GM18517 (cell line): ENCODE results near the gene CYP27A1.
"Not testable (repeated sequence)": the region's sequence is repeated elsewhere in the genome, so short reads cannot be mapped to it uniquely, and the experiment has no call there.

Experiments
- ATAC-seq: cut with Tn5 transposase; IDR thresholded peaks from one replicate; pipeline ENCODE4 v1.9.1; 2021; ENCODE audit warnings: mild to moderate bottlenecking, moderate library complexity; ENCODE audit not compliant: unreplicated experiment

CYP27A1 gene

DNA sequence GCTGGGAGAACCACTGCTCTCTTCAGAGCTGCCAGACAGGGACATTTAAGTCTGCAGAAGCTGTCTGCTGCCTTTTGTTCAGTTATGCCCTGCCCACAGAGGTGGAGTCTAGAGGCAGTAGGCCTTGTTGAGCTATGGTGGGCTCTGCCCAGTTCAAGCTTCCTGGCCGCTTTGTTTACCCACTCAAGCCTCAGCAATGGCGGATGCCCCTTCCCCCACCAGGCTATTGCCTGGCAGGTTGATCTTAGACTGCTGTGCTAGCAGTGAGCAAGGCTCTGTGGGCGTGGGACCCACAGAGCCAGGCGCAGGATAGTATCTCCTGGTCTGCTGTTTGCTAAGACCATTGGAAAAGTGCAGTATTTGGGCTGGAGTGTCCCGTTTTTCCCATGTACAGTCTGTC lies 9.2 kb upstream of the CYP27A1 start:
- not testable (repeated sequence) for ATAC-seq

DNA sequence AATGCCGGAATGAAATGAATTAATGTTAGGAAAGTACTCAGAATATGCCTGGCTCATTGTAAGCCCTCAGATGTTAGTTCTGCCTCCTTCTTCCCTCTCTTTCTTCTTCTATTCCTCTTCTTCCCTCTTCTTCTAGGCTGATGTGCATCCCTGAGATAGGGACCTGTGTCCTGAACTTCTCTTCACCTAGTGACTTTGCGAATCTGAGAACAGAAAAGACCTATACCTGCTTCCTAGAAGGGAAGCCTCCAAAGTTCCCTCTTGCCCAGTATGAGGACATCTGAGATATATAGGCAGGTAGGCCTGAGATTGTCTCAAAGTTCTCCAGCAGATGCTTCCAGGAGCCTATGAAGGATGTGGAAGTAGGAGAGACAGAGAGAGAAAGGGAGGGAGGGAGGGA lies 8.1 kb upstream of the CYP27A1 start:
- ATAC-seq, result no peak

DNA sequence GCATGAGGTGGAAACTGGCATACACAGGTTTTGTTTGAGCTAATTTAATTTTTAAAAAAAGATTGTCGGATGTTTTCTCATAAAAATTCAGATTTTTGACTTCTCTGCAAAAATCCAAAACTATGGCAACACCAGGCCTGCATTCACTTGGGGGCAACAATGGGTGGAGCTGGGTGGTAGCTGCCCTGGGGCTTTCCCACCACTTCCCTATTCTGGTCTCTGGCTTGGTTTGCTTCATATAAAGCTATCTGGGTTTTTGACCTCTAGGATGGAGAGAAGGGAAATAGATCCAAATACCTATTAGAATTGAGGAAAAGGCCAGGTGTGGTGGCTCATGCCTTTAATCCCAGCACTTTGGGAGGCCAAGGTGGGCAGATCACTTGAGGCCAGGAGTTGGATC lies 5.5 kb upstream of the CYP27A1 start:
- no peak for ATAC-seq

DNA sequence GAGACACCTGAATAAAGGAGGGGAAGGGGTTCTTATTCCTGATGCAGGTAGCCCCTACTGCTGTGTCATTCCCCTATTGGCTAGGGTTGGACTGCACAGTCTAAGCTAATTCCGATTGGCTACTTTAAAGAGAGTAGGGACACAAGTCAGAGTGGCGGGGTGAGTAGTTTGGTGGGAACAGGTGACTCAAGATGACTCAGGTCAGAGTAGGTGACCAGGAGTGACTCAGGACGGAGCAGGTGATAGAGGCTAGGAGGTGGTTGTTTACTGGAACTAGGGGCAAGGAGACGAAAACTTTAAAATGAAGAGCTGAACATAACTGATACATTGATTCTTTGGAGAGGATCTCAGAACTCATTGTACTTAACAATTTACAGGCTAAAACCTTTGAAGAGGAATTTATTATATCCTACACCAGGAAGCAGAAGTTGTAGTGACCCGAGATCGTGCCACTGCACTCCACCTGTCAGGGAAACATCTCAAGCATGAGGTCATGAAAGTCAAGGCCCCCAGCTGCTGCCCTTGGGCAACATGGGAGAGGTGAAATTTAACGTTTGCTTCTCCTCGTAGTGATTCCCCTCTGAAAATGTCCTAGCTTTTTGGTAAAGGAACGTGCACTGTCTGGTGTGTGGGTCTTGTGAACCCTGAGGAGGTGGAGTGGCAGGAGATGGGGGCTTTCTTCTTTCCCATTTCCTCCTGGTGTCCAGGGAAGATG lies 4.5 kb upstream of the CYP27A1 start:
- no peak for ATAC-seq

DNA sequence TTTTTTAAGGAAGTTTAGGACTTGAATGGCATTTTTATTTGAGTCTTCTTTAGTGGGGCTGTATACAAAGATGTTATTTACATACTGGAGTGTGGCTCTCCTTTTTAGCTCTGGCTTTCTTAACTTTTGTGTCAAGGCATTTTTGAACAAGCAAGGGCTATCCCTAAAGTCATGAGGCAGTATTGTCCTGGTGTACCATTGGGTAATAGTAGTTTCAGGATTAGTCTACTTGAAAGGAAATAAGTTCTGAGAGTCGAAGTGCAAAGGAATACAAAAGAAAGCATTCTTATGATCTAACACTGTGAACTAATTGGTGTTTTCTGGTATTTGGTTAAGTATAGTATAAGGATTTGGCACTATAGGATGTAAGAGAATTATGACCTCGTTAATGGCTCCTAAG lies 1.9 kb upstream of the CYP27A1 start:
- no peak for ATAC-seq

DNA sequence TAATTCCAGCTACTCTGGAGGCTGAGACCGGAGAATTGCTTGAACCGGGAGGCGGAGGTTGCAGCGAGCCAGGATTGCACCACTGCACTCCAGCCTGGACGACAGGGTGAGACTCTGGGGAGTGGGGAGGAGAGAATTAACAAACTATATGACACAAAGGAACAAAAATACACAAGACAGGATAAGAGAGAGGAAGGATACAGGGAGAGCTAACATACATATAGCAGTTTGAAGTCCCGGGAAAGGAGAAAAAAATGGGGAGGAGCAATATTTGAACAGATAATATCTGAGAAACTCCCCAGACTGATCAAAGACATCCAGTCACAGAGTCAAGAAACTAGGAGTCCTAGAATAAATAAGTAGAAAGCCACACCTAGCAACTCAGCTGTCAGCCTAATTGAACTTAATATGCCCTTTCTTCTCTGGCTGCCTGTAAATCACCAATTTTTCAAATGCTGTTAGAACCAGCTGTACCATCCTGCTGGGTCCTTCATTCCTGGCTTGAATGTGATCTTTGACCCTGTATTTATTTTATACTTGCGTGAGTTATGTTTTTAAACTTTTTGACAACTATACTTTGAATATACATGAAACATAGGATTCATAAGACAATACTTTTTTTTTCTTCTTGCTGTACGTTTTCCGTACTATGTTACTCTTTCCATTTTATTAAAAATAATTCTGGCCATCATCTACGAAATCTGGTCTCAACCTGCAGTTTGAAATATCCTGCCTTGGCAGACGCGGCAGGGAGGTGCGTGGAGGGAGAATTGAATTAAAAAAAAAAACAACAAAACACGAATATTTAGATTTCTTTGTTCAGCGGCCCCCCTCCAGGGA lies 876 bp upstream of the CYP27A1 start:
- ATAC-seq, result no peak

DNA sequence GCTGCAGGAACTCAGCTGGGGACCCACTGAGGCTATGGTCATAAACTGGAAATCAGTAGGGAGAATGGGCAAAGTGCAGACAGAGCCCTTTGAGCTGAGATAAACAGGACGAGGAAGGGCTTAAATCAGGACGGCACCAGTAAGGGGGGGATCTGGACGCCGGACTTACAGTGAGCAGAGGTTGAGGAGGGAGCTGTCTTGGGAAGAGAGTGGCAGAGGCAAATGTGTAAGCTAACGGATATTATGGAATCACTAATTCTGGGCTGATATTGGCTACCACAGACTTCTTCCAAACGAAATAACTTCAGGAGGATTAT lies 539 bp downstream of the CYP27A1 start:
- ATAC-seq, result no peak

DNA sequence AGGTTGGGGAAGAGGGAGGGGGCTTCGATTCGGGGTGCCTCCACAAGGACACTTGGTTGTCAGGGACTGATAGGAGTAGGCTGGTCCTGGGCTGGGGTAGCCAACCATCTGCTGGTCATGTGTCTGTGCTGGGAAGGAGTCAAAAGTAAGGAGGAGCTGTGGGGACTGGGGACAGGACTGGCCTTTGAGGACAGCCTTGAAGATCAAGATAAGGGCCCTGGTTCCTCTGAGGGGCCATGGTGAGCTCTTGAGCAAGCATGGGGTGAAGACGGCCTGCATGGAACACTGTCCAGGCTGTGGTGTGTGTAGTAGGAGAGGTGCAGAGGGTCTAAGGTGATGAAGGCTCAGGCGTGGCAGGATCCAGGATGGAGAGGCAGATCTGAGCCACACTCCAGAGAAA lies 1.7 kb downstream of the CYP27A1 start:
- no peak for ATAC-seq

DNA sequence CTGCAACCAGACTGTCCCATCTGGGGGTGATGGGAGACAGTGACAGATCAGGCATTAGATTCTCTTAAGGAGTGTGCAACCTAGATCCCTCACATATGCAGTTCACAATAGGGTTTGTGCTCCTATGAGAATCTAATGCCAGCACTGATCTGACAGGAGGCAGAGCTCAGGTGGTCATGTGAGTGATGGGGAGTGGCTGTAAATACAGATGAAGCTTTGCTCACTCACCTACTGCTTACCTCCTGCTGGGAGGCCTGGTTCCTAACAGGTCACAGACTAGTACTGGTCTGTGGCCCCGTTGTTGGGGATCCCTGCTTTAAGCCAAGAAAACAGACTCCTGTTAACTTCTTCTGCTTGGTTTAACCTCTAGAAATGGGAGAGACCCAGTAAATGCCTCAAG lies 3.2 kb downstream of the CYP27A1 start:
- no peak for ATAC-seq

DNA sequence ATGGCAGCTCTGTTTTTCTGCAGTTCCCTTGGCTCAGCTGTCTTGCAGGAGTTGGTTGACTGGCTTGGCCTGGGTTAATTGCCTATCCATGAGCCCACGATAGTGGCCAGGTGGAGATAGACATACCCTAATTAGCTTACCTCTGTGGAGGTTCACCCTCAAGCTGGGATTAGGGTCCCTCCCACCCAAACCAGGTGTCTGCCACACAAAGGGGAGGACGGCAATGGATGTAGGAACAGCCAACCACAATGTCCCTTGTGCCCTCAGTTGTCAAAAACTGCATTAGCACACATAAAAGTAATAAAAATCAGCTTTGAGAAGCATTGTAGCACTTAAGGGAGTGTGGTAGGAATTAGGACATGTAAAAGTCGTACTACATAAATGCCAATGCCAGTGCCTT lies 4.2 kb downstream of the CYP27A1 start:
- ATAC-seq, result no peak

DNA sequence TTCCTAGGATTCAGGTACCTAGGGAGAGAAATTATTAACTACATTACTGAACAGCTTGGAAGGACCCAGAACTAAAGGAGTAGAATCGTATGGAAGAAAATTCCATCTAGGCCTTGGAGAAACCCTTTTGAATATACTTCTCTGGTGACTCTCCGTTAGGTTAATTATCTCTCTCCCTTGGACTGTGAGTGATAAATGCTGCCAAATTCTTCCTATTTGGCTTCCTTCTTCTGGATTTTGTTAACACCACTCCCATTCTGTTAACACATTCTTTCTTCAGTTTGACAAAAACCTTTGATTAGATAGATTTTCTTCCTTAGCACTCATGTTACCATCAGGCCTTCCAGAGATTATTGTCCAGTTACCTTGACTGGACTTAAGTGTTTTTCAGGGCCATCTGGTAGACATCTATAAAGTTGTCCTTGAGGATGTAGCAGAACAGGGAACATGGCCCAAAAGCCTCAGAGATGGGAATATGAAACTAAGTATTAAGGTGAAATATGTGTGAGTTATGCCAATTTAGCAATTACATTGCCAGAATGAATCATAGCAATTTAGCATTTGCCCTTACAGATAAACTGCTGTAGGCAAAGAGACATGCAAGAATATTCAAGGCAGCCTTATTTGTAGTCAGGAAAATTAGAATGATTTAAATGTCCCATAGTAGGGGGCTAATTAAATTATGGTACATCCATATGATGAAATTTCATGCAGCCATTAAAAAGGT lies 6.7 kb downstream of the CYP27A1 start:
- ATAC-seq, result no peak

DNA sequence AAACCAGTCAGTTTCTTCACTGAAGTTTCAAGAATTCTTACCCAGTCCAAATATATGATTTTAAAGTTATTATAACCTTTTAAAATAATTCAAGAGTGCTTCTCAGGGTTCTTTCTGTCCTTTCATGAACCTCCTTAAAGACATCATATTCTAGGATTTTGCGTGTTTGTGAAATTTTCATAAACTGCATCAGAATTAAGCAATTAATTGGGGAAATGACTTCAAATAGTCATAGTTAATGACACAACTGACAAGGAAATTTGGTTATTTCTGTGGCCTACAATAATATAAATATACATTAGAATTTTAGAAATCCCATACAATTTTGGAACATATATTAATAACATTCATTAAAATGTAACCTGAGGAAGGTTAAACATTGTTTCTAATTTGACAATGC lies 10.5 kb downstream of the CYP27A1 start:
- ATAC-seq, result no peak

DNA sequence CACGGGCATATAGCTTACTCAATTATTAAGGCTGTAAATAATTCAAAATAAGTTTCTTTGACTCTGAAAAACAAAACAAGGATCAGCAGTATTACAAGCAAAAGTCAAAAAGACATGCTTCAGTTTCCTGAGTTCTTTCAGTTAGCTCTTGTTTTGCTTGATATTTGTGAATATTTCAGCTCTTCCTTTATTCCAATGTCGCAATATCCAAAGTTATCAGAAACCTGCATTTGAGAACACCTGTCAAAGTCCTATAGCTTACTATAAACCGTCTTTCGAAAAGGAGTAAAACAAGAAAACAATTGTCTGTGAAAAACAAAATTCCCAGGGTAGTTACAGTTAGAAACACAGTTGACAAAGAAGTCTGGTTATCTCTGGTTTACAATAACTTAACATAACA lies 14.7 kb downstream of the CYP27A1 start:
- no peak for ATAC-seq

DNA sequence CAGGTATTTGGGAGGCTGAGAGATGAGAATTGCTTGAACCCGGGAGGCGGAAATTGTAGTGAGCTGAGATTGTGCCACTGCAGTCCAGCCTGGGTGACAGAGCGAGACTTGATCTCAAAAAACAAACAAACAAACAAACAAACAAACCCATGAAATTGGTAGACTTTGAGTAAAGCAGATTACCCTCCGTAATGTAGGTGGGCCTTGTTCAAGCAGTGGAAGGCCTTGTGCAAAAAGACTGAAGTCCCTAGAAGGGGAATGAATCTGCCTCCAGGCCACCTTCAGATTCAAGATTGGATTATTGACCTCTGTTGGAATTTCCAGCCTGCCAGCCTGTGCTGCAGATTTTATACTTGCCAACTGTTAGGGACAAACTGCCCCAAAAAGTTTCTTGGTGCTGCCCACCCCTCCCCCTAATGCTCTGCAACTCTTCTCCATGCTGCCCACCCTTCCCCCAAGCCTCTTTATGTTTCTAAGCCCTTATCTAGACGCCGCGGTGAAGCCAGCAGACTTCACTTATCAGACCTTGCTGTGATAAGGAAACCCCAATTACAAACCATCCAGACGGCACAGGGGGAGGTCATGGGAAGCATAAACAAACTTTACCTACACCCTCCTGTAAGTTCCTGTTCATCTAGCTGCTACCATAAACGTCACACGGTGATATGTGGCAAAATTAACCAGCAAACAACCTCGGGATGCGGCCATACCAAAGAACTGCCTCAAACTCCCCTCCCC lies 17.0 kb downstream of the CYP27A1 start:
- no peak for ATAC-seq

DNA sequence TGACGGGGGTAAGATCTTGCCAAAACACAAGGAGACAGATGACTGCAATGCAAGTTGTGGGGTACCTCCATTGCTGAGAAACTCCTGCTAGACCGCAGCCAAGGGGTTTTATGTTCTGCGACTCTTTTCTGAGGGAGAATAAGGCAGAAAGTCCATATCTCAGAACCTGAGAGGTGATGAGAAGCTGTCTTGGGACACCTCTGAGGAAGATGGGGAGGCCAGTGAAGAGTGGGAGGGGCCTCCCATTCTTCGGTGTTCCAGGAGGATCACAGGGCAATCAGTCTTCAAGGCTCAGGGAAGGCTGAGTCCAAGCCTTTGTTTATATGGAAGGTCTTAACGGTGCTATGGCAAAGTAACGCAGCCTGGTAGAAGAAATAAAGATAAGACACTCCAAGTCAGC lies 18.0 kb downstream of the CYP27A1 start:
- no peak for ATAC-seq

DNA sequence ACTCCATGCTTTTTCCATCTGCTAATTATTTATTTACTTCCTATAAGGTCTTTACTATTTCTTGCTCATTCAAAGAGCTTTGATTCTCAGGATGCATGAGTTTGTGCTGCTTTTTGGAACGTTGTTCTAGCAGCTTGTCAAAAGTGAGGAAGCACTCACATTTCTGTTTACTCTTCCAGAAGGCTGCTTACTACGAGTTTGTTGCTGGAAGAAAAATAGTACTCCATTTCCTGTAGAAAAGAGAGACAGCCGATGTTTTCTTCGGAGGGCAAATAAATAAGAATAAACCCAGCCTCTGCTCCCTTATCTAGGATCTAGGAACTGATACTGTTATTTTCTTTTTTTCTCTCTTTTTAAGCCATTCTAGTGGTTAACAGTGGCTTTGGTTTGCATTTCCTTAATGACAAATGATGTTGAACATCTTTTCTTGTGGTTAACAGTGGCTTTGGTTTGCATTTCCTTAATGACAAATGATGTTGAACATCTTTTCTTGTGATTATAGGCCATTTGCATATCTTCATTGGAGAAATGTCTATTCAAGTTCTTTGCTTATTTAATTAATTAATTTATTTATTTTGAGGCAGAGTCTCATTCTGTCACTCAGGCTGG lies 20.5 kb downstream of the CYP27A1 start:
- ATAC-seq, result no peak

DNA sequence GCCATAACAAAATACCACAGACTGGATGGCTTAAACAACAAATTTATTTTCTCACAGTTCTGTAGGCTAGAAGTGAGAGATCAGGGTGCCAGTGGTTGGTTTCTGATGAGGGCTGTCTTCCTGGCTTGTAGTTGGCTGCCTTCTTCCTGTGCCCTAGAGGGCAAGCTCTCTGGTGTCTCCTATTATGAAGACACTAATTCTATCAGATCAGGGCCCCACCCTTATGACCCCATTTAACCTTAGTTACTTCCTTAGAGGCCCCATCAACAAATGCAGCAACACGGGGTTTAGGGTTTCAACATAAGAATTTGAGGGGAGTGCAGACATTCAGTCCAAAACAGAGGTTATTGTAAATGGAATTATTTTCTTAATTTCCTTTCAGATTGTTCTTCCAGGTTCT lies 22.9 kb downstream of the CYP27A1 start:
- ATAC-seq, result no peak

DNA sequence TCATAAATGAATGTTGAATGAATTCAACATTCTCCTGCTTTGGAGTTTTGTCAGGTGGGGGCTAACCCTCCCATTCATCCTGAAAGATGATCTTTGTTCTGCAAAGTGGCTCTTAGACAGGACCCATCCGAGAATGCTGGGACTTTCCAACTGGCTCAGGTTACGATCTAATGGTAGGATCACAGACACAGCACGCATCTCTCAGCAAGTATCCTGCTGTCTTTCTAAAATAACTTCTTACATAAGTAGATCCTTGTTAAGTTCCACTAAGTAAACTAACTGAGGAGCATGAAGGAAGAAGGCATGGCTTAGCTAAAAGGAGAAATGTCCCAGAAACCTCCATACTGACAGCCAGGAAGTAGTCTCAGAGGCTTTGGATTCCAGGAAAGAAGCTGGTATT lies 23.7 kb downstream of the CYP27A1 start:
- ATAC-seq, result no peak

DNA sequence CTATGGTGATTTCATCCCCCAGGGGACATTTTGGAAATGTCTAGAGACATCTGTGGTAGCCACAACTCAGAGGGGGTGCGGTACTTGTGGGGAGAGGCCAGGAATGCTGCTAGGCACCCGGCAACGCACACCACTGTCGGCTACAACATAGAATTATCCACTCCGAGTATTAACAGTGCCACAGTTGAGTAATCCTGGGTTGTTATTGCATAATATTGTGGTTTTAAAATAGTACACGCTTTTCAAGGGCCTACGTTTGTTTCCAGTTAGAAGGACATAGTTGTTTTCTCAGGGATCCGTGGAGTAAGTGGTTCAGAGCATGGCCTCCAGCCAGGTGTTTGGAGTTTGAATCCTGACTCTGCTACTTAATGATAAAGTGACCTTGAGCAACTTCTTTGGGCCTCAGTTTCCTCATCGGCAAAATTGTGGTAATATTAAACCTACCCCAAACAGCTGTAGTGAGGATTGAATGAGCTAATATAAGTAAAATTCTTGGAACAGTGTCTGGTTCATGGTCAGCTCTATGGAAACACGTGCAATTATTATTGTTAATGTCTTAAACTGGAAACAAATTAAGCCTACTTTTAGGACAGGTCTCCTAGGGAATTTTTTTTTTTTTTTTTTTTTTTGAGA lies 24.5 kb downstream of the CYP27A1 start:
- ATAC-seq, result no peak

DNA sequence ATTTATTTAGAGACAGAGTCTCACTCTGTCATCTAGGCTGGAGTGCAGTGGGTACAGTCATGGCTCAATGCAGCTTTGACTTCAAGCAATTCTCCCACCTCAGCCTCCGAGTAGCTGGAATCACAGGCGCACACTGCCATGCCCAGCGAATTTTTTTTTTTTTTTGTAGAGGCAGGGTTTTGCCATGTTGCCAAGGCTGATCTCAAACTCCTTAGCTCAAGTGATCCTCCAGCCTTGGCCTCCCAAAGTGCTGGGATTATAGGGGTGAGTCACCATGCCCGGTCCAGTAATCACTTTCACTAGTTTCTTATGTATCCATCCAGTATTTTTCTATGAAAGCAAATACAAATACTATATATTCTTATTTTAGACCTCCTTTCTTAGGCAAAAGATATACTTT lies 25.7 kb downstream of the CYP27A1 start:
- no peak for ATAC-seq
